Tongue (tissue), 2 donors: ENCODE measurements around the gene PDZD7. TPM values are rescaled to one million over a fixed set of nuclear protein-coding genes. Genes with fewer than 3 reads are reported as not detected.
"Not testable (repeated sequence)": the region's sequence is repeated elsewhere in the genome, so short reads cannot be mapped to it uniquely, and the experiment has no call there.

Source experiments
- DNase-seq: peaks from one replicate; pipeline ENCODE4 v3.0.0-alpha.2; 2015
- total RNA-seq: library from RNA; depleted of rRNA; stranded (reverse); fragments of >200 nt; gene quantifications from one replicate; pipeline ENCODE4 v1.2.3, GENCODE V29; 2014

The PDZD7 gene
- total RNA-seq, 1 donor from 2014 or later: not detected

DNA sequence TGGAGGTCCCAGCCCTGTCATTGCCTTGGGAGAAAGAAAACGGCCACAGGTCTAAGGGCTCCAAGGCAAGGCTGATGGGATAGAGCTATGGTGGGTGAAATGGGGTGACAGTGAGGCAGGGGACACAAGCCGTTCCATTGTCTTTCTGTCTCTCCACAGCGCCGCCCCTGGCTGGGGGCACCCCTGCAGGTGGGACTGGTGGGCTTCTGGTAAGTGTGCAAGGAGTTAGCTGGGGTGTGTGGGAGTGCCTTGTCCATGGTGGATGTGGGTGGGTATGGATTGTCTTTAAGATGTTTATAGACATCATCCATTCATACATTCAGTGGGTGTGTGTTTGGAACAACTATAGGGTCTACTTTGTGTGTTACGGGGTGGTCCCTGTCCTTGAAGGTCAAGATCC is 7.6 kb upstream of the PDZD7 start:
- DNase-seq: no peak

DNA sequence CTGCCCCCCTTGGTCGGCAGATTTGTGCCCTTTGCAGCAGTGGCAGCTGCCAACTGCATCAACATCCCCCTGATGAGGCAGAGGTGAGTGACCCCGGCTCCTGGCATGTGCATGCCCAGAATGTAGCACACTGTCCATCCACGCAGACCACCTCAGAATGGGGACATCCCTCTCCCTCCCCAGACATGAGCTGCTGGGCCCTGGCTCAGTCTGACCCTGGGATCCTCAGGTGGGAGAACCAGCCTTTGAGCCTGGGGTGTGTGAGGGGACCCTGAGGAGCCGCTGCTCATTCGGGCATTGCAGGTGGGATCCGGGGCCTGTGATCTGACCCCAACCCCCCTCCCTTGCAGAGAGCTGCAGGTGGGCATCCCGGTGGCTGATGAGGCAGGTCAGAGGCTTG is 5.8 kb upstream of the PDZD7 start:
- no peak for DNase-seq

DNA sequence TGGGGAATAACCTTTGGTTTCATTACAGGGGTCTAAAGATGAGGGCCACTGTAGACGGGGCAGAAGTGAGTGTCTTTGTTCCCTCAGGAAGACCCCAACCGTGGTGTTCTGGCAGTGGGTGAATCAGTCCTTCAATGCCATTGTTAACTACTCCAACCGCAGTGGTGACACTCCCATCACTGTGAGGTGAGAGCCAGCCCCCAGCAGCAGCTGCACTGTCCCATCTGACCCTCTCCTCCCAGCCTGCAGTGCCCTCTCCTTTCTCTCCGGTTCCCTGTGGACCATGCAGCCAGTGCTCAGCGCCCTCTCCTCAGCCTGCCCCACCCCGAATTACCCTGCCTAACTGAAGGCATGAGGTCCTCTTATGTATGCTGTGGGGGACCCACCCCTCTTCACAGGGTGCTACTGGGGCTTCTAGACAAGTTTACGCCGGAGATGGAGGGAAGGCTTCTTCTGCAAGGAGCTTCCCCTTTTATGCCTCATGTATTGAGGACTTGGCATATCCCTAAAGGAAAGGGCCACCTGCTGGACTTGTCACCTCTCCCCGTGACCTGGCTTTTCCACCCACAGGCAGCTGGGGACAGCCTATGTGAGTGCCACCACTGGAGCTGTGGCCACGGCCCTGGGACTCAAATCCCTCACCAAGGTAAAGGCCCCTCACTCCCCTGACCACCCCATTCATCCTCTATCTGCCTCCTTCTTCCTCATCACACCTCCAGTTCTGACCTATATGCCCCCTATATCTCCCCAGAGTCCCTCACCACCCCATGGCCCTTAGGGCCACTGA is 5.2 kb upstream of the PDZD7 start:
- DNase-seq: no peak

GRCh38 chr10:101035314-101035713 is 4.4 kb upstream of the PDZD7 start:
- no peak for DNase-seq

GRCh38 chr10:101034404-101034803 is 3.5 kb upstream of the PDZD7 start:
- not testable (repeated sequence) for DNase-seq

- DNase-seq: no peak
Observed at GRCh38 chr10:101033276-101033675, 2.3 kb upstream of the PDZD7 start.

DNA sequence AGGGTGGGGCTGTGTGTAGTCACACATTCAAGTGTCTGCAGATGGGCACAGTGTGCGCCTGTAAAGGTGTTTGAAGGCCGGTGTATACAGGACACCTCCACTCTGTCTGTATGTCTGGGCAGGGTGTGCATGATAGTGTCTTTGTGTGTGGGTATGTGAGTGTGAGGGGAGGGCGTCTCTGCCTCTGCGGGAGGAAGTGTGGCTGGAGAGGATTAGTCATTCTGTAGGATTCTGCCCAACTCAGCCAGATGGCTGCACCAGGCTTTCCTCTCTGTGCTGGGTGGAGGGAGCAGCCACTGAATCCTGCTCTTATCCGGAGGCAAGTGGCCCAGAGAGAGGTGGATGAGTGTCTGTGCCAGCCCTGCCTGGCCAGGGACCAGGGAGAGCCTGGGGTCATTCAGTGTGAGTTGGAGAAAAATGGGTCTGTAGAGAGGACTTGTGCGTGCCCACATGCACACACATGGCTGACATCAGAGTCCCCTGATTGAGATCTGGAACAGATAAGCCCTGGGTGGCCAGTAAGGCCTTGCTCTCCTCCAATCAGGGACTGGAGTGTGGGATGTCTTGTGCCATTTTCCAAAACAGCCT is 1.8 kb upstream of the PDZD7 start:
- peak; percentile 80 for DNase-seq

DNA sequence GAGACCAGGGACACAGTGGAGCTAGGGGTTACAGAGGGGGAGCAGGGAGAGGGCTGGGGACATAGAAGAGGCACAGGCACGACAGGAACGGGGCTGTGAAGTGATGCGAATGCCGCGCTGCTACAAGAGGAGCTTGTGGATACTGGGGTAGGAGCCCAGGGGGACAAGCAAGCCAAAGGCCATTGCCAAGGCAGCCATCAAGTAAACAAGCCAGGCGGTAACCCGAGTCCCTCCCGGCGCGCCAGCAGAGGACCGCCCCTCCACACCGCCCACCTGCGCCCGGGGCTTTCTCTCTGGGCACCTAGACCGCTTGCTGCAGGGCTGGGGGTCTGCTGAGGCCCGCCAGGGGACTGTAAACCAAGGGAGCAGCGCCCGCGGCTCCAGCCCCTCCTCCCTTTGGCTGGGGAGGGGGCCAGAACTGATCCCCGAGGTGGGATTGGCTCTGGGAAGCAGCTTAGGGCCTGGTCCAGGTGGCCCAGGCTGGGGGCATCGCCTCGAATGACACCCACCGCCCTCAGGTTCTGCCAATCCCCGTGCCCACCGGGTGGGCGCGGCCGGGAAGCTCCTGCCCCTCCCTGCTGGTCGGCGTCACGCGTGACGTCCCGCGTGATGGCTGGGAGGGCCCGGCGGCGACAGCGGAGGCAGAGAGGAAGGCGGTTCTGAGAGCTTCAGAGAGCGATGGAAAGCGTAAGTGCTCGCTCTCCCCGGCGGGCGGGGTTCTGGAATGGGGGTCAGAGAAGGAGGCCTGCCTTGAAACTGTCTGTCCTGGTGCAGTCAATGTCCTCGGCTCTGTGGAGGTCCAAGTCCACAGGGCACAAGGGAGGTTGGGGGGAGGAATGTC is 1.1 kb upstream of the PDZD7 start:
- peak; percentile 84 for DNase-seq

DNA sequence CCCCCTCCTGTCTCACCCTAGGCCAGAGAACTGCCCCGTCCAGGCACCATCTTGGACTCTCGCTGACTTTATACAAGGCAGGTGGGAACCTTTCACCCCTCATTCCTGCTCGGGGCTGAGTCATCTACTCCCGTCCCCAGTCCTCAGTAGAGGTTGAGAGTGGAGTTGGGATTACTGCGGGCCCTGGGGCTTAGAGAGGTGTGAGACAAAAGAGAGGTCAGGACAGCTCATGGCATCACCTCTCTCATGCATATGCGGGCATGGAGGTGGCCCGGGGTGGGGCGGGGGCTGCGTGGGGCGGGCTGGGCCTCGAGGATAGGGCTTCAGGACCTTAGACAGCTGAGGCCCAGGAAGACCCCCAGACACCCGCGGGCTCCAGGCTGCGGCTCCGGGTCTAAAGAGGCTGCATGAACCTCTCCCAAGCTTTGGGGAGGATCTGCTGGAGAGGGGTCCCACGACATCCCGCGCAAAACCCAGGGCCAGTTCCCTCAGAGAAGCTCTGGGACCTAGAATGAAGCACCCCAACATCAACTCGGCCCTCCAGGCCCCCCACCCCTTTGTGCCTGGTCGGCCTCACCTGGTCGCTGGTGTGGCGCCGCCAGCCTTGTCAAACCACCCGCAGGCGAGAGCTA is 317 bp downstream of the PDZD7 start:
- no peak for DNase-seq

DNA sequence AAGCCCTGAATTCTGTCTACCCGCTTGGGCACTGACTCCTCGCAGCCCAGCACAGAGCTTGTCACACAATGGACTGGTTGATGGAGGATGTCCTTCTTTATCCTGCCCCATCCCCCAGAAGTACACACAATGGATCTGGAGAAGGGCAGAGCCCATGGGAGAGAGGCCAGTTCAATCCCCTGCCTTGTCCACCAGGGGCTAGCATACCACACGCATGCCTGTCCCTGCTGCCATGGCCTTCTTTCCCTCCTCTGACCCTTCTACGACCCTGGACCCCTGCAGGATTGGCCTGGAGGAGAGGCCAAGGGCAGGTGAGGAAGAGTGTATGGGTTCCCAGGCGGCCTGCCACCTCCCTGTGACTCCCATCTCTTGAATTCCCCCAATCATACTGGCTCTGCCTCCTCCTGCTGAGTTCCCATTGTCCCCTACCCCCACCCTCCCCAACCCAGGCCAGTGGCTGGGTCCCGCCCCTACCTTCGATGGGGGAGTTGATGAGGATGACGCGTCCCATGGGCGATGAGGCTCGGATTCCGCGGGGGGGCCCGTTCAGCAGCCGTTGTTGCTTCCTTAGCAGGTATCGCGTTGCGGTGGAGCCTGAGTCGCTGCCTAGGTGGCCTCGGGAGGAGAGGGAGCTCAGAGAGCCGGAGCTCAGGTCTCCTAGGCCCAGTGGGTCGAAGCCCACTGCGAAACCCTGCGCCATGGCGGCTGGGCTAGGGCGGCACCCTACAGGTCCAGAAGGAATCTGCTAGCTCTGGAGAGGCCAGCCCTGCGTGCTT is 1.2 kb downstream of the PDZD7 start:
- no peak for DNase-seq

- DNase-seq: no peak
Observed at GRCh38 chr10:101028446-101029337, 2.2 kb downstream of the PDZD7 start.

- DNase-seq: no peak
Observed at GRCh38 chr10:101027106-101027720, 3.7 kb downstream of the PDZD7 start.

GRCh38 chr10:101022967-101023705 is 7.8 kb downstream of the PDZD7 start:
- no peak for DNase-seq

GRCh38 chr10:101021692-101022251 is 9.2 kb downstream of the PDZD7 start:
- DNase-seq: no peak

DNA sequence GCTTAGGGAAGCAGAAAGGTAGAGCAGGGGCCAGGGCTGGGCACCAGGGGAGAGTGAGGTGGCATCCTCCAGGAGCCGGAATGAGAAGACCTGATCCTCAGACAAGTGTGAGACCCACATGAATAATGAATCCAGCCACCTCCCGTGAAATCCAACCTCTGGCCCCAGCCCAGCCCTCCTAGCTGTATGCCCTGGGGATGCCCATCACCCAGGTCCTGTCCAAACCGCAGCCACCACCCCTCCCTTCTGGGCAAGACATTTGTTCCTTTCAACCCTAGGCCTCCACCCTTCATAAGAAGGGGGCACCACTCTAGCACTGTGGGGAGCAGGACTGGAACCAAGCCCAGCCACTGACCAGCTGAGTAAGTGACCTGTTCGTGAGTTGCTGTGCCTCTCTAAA is 9.7 kb downstream of the PDZD7 start:
- no peak for DNase-seq

DNA sequence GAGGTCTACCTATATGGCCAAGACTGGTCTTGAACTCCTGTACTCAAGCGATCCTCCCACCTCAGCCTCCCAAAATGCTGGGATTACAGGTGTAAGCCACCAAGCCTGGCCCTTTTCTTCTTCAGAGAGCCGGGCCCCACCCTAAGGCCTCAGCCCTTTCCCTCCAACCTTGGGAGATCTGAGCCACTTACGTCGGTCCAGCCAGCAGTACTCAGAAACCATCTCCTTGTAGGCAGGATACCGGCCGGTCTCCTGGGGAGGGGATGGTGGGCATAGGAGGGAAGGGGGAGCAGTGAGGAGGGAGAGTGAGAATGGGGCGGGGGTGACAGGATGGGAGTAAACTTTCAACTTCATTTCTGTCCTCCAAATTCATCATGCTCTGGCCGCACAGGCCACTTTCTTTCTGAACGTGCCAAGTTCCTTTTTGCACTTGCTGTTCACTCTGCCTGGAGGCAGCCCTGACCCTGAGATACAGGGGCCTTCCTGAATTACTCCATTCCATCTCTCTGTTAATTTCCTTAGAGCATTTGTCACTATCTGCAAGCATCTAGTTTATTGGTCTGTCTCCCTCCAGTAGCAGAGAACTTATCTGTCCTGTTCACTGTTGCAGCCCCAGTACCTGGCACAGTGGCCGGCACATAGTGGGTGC is 10.4 kb downstream of the PDZD7 start:
- DNase-seq: no peak

- no peak for DNase-seq
Observed at GRCh38 chr10:101019440-101019703, 11.6 kb downstream of the PDZD7 start.

DNA sequence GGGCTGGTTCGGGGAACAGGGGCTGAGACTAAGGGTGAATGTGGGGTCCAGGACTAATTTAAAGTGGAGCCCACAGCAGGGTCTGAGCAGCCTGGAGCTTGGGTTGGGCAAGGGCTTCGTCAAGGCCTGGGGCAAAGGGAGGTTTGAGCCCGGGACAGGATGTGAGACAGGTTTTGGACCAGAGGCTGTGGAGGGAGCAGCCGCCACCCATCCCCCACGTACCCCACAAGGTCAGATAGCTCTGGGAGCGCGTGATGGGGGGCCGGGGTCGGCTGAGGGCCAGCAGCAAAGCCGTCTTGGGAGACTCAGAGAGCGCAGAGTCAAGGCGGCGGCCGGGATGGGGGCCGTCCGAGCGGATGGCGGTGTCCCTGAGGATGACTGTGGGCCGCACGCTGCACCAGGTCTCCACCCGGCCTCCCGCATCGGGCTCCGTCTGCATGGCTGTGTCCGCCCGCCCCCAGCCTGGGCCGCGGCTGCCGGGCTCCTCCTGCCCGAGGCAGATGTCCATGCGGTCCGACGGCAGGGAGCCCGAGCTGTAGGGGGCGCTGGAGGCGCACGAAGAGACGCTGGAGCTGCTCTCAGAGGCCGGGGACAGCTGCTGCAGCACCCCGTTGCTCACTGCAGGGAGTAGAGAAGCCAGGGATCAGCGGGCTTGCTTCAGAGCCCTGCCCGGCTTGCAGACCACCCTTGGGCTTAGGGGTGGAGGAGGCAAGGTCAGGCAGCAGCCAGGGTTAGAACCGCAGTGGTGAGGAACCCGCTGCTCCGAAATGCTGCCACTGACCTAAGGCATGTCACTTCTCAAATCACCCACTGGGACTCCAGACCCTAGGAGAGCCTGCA is 12.1 kb downstream of the PDZD7 start:
- DNase-seq: peak; percentile 81
